ENCODE results near the gene IL36RN. TPM values are rescaled to one million over a fixed set of nuclear protein-coding genes. Genes with fewer than 3 reads are reported as not detected.

Gene IL36RN
- total RNA-seq, 1 experiment from 2014 or later: 1.7 TPM

DNA sequence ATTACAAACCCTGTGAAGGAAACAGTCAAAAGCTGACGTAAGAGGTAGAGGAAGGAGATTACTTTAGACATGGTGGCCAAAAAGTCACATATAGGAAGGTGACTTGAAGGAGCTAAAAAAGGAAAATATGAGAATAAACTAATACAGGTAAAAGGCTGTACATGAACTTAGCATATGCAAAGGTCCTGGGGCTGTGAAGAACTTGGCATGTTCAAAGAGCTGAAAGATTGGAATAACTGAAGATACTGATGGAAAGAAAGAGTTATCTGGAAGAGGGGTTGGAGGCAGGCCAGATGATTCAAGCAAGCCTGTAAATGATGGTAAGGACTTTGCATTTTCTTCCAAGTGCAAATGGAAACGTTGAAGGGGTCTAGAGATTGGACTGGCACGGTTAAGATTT, 40.5 kb upstream of the IL36RN start:
- DNase-seq: no peak
- Histone ChIP-seq H3K9me2 (ENCODE audit: insufficient read depth) (no peaks in the 10 kb centered on the region), H3K36me3 (ENCODE audit: low read depth) (no peaks in the 10 kb centered on the region), H3K4me3 (no peak overlapping the region), H4K20me1 (ENCODE audit: insufficient read depth) (no peaks in the 10 kb centered on the region), H3F3A (ENCODE audit: insufficient read depth, low read depth) (peaks cover under 1% of the 10 kb centered on the region; the same call in 1 of the 2 replicates), H3K4me2 (no peak overlapping the region), H3K27me3 (ENCODE audit: insufficient read depth, low read depth) (no peaks in the 10 kb centered on the region), H2AFZ (no peak overlapping the region), H3K27ac (no peak overlapping the region), H3K9me3 (ENCODE audit: insufficient read depth, low read depth) (no peaks in the 10 kb centered on the region; the same call in 1 of the 2 replicates), H3K4me1 (replicated peaks; ENCODE audit: insufficient read depth) (no peaks in the 10 kb centered on the region), H3K79me2 (ENCODE audit: low read depth) (no peaks in the 10 kb centered on the region)
- TF ChIP-seq, protein P1, sequence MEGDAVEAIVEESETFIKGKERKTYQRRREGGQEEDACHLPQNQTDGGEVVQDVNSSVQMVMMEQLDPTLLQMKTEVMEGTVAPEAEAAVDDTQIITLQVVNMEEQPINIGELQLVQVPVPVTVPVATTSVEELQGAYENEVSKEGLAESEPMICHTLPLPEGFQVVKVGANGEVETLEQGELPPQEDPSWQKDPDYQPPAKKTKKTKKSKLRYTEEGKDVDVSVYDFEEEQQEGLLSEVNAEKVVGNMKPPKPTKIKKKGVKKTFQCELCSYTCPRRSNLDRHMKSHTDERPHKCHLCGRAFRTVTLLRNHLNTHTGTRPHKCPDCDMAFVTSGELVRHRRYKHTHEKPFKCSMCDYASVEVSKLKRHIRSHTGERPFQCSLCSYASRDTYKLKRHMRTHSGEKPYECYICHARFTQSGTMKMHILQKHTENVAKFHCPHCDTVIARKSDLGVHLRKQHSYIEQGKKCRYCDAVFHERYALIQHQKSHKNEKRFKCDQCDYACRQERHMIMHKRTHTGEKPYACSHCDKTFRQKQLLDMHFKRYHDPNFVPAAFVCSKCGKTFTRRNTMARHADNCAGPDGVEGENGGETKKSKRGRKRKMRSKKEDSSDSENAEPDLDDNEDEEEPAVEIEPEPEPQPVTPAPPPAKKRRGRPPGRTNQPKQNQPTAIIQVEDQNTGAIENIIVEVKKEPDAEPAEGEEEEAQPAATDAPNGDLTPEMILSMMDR (conservative IDR thresholded peaks at IDR 0.05): no peak
- TF ChIP-seq EZH2 (IDR thresholded peaks at IDR 0.05; ENCODE audit: low read depth): no peak
- intact Hi-C loops (cut with micrococcal nuclease; ENCODE audit: unreplicated experiment): no loop called here
- ChIA-PET POLR2A (ENCODE audit: unreplicated experiment) (no interaction called here), CTCF (no interaction called here)
- no TSS peak for BruUV-seq (replicated peaks)

DNA sequence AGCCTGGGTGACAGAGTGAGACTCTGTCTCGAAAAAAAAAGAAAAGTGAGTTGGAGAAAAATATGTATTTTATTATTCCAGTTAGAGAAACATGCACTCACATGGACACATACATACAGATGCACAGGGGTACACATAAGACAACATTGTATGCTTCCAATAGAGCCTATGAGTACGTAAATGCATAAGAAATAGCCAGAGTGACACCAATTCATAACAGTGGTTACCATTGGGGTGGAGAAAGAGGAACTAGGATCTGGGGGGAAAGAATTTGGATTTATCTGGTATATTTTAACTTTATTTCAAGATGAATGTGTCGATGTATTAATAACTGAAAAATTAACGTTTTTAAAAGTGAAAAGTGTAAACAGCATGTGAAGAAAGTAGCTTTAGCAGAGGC, 37.7 kb upstream of the IL36RN start:
- Histone ChIP-seq H3F3A (ENCODE audit: insufficient read depth, low read depth) (no peaks in the 10 kb centered on the region), H3K4me2 (no peak overlapping the region), H3K36me3 (ENCODE audit: low read depth) (no peaks in the 10 kb centered on the region), H3K27ac (no peak overlapping the region), H3K9me2 (ENCODE audit: insufficient read depth) (no peaks in the 10 kb centered on the region), H3K27me3 (ENCODE audit: insufficient read depth, low read depth) (no peaks in the 10 kb centered on the region), H3K9me3 (ENCODE audit: insufficient read depth, low read depth) (no peaks in the 10 kb centered on the region; the same call in 1 of the 2 replicates), H2AFZ (no peak overlapping the region), H3K79me2 (ENCODE audit: low read depth) (no peaks in the 10 kb centered on the region), H3K4me1 (replicated peaks; ENCODE audit: insufficient read depth) (no peaks in the 10 kb centered on the region), H4K20me1 (ENCODE audit: insufficient read depth) (no peaks in the 10 kb centered on the region), H3K4me3 (no peak overlapping the region)
- BruUV-seq (replicated peaks): no TSS peak
- TF ChIP-seq EZH2 (IDR thresholded peaks at IDR 0.05; ENCODE audit: low read depth): no peak
- TF ChIP-seq, protein P1 (conservative IDR thresholded peaks at IDR 0.05): no peak
- CTCF ChIA-PET: no interaction called here
- DNase-seq: no peak
- intact Hi-C loops (cut with micrococcal nuclease; ENCODE audit: unreplicated experiment): no loop called here
- POLR2A ChIA-PET (ENCODE audit: unreplicated experiment): no interaction called here

DNA sequence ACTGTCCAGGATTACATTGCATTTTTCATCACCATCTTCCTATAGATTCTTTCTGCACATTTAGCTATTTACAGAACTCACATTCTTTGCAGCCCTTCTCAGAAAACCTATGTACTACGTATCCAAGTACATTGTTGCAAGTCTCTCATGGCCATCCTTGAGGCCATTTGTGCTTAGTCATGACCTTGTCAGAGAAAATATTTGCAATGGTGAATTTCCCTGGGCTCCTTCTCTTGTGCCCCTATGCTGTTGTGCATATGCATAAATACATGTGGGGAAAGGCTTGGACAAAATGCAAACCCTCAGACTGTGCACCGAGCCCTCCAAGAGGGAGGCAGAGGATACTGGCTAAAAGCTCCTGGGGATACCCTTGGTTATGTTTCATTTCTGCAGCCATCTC, 34.2 kb upstream of the IL36RN start:
- TF ChIP-seq, protein P1 (conservative IDR thresholded peaks at IDR 0.05): no peak
- no peak for TF ChIP-seq EZH2 (IDR thresholded peaks at IDR 0.05; ENCODE audit: low read depth)
- no TSS peak for BruUV-seq (replicated peaks)
- no peaks in the 10 kb centered on the region for H3K36me3 ChIP-seq (ENCODE audit: low read depth)
- H4K20me1 ChIP-seq (ENCODE audit: insufficient read depth): no peaks in the 10 kb centered on the region
- no peak overlapping the region for H2AFZ ChIP-seq
- no peaks in the 10 kb centered on the region for H3K9me2 ChIP-seq (ENCODE audit: insufficient read depth)
- H3K4me1 ChIP-seq (replicated peaks; ENCODE audit: insufficient read depth): no peaks in the 10 kb centered on the region
- H3K9me3 ChIP-seq (ENCODE audit: insufficient read depth, low read depth): no peaks in the 10 kb centered on the region; the same call in 1 of the 2 replicates
- no peaks in the 10 kb centered on the region for H3K27me3 ChIP-seq (ENCODE audit: insufficient read depth, low read depth)
- intact Hi-C loops (cut with micrococcal nuclease; ENCODE audit: unreplicated experiment): no loop called here
- no peaks in the 10 kb centered on the region for H3K79me2 ChIP-seq (ENCODE audit: low read depth)
- ChIA-PET POLR2A (ENCODE audit: unreplicated experiment) (no interaction called here), CTCF (no interaction called here)
- H3K4me2 ChIP-seq: no peak overlapping the region
- no peak overlapping the region for H3K4me3 ChIP-seq
- no peaks in the 10 kb centered on the region for H3F3A ChIP-seq (ENCODE audit: insufficient read depth, low read depth)
- no peak overlapping the region for H3K27ac ChIP-seq
- DNase-seq: no peak
